ENCODE measurements around the gene GAMT.

Gene GAMT

GRCh38 chr19:1357531-1358109 lies 43.7 kb downstream of the GAMT start:
- CTCF ChIA-PET, result interaction anchor here (1.6 kb wide), 1 partner anchor 78 kb away, joined by 4 read pairs; no protein-coding TSS in a partner anchor

GRCh38 chr19:1356508-1356865 lies 44.9 kb downstream of the GAMT start:
- WGBS (ENCODE audit: insufficient coverage), result 63% methylated on average over 1 of the region's 3 CpGs
- H3K4me3 ChIP-seq (ENCODE audit: control insufficient read depth in 1 of 7, extremely low read depth in 1 of 7, insufficient read depth in 4 of 7, low read depth in 2 of 7, low read length in 6 of 7), result peak overlapping the region in 1 of 7 experiments; percentile 92
- peaks cover 0 to 37% (median 30%) of the 10 kb centered on the region in 4 experiments for H3K36me3 ChIP-seq (ENCODE audit: control insufficient read depth in 4 of 4, insufficient read depth in 4 of 4, low read length in 3 of 4)
- no peaks in the 10 kb centered on the region for H3K9me3 ChIP-seq (ENCODE audit: control extremely low read depth in 1 of 5, control insufficient read depth in 4 of 5, insufficient read depth in 2 of 5, low read depth in 1 of 5, low read length in 4 of 5)
- ChIA-PET POLR2A (no interaction called here), CTCF (interaction anchor here (1.0 to 1.6 kb wide), 2 partner anchors 41 to 77 kb away, joined by 3 to 4 read pairs; no protein-coding TSS in a partner anchor)
- DNase-seq, result no peak
- no peak overlapping the region for H3K27ac ChIP-seq (ENCODE audit: insufficient read depth in 1 of 2, low read depth in 1 of 2, low read length in 2 of 2, poor library complexity in 1 of 2, severe bottlenecking in 2 of 2)
- H3K27me3 ChIP-seq (replicated peaks in 2 of 5; ENCODE audit: control insufficient read depth in 4 of 5, insufficient read depth in 5 of 5, low read length in 4 of 5), result no peaks in the 10 kb centered on the region
- H3K4me1 ChIP-seq (ENCODE audit: control extremely low read depth in 1 of 4, control insufficient read depth in 4 of 4, insufficient read depth in 4 of 4, low read length in 3 of 4), result peaks cover 0 to 27% (median 22%) of the 10 kb centered on the region in 4 experiments

More at GRCh38 chr19:1357531-1358109, 43.7 kb downstream of the GAMT start:
- Histone ChIP-seq H3K4me3 (ENCODE audit: control insufficient read depth in 1 of 7, extremely low read depth in 1 of 7, insufficient read depth in 4 of 7, low read depth in 2 of 7, low read length in 6 of 7) (no peak overlapping the region), H3K27ac (ENCODE audit: insufficient read depth in 1 of 2, low read depth in 1 of 2, low read length in 2 of 2, poor library complexity in 1 of 2, severe bottlenecking in 2 of 2) (no peak overlapping the region), H3K4me1 (ENCODE audit: control extremely low read depth in 1 of 4, control insufficient read depth in 4 of 4, insufficient read depth in 4 of 4, low read length in 3 of 4) (peaks cover 0 to 35% (median 30%) of the 10 kb centered on the region in 4 experiments), H3K36me3 (ENCODE audit: control insufficient read depth in 4 of 4, insufficient read depth in 4 of 4, low read length in 3 of 4) (peaks cover 0 to 45% (median 37%) of the 10 kb centered on the region in 4 experiments), H3K9me3 (ENCODE audit: control extremely low read depth in 1 of 5, control insufficient read depth in 4 of 5, insufficient read depth in 2 of 5, low read depth in 1 of 5, low read length in 4 of 5) (no peaks in the 10 kb centered on the region), H3K27me3 (replicated peaks in 2 of 5; ENCODE audit: control insufficient read depth in 4 of 5, insufficient read depth in 5 of 5, low read length in 4 of 5) (no peaks in the 10 kb centered on the region)
- no peak for DNase-seq
- POLR2A ChIA-PET, result no interaction called here
- WGBS (ENCODE audit: insufficient coverage), result 99% methylated on average over 21 of the region's 24 CpGs

- peak in 2 of 3 donors; percentile 42 to 49 for DNase-seq
- Histone ChIP-seq H3K36me3 (ENCODE audit: control insufficient read depth in 4 of 4, insufficient read depth in 4 of 4, low read length in 3 of 4) (peaks cover 0 to 36% (median 30%) of the 10 kb centered on the region in 4 experiments), H3K4me3 (ENCODE audit: control insufficient read depth in 1 of 7, extremely low read depth in 1 of 7, insufficient read depth in 4 of 7, low read depth in 2 of 7, low read length in 6 of 7) (peak overlapping the region; percentile 62 to 92 (median 77)), H3K27ac (ENCODE audit: insufficient read depth in 1 of 2, low read depth in 1 of 2, low read length in 2 of 2, poor library complexity in 1 of 2, severe bottlenecking in 2 of 2) (peak overlapping the region in 1 of 2 experiments; percentile 34), H3K27me3 (replicated peaks in 2 of 5; ENCODE audit: control insufficient read depth in 4 of 5, insufficient read depth in 5 of 5, low read length in 4 of 5) (no peaks in the 10 kb centered on the region), H3K4me1 (ENCODE audit: control extremely low read depth in 1 of 4, control insufficient read depth in 4 of 4, insufficient read depth in 4 of 4, low read length in 3 of 4) (peaks cover 0 to 23% (median 19%) of the 10 kb centered on the region in 4 experiments), H3K9me3 (ENCODE audit: control extremely low read depth in 1 of 5, control insufficient read depth in 4 of 5, insufficient read depth in 2 of 5, low read depth in 1 of 5, low read length in 4 of 5) (no peaks in the 10 kb centered on the region)
- ChIA-PET POLR2A (interaction anchor here (0.6 kb wide), 1 partner anchor 21 kb away, joined by 3 read pairs; no protein-coding TSS in a partner anchor), CTCF (interaction anchor here (1.0 to 1.6 kb wide), 2 partner anchors 40 to 76 kb away, joined by 3 to 4 read pairs; no protein-coding TSS in a partner anchor)
- WGBS (ENCODE audit: insufficient coverage), result 49% methylated on average over 26 of the region's 32 CpGs
These were observed 45.5 kb downstream of the GAMT start for GRCh38 chr19:1355568-1356507.

GRCh38 chr19:1354970-1355567 lies 46.3 kb downstream of the GAMT start:
- Histone ChIP-seq H3K27ac (ENCODE audit: insufficient read depth in 1 of 2, low read depth in 1 of 2, low read length in 2 of 2, poor library complexity in 1 of 2, severe bottlenecking in 2 of 2) (peak overlapping the region in 1 of 2 experiments; percentile 34), H3K36me3 (ENCODE audit: control insufficient read depth in 4 of 4, insufficient read depth in 4 of 4, low read length in 3 of 4) (peaks cover 0 to 30% (median 24%) of the 10 kb centered on the region in 4 experiments), H3K4me3 (ENCODE audit: control insufficient read depth in 1 of 7, extremely low read depth in 1 of 7, insufficient read depth in 4 of 7, low read depth in 2 of 7, low read length in 6 of 7) (peak overlapping the region; percentile 62 to 92 (median 77)), H3K27me3 (replicated peaks in 2 of 5; ENCODE audit: control insufficient read depth in 4 of 5, insufficient read depth in 5 of 5, low read length in 4 of 5) (no peaks in the 10 kb centered on the region), H3K9me3 (ENCODE audit: control extremely low read depth in 1 of 5, control insufficient read depth in 4 of 5, insufficient read depth in 2 of 5, low read depth in 1 of 5, low read length in 4 of 5) (no peaks in the 10 kb centered on the region), H3K4me1 (ENCODE audit: control extremely low read depth in 1 of 4, control insufficient read depth in 4 of 4, insufficient read depth in 4 of 4, low read length in 3 of 4) (peaks cover 0 to 19% (median 17%) of the 10 kb centered on the region in 4 experiments)
- ChIA-PET CTCF (interaction anchor here (1.0 to 1.6 kb wide), 3 partner anchors 39 to 75 kb away, joined by 4 read pairs; no protein-coding TSS in a partner anchor), POLR2A (interaction anchor here (1.3 kb wide), 1 partner anchor 11 kb away, joined by 3 read pairs; no protein-coding TSS in a partner anchor)
- WGBS (ENCODE audit: insufficient coverage), result under 1% methylated on average over 49 of the region's 61 CpGs
- no peak for DNase-seq

GRCh38 chr19:1353144-1353543 lies 48.2 kb downstream of the GAMT start:
- DNase-seq, result no peak
- CTCF ChIA-PET, result interaction anchor here (0.9 kb wide), 1 partner anchor 38 kb away, joined by 3 read pairs; no protein-coding TSS in a partner anchor
- POLR2A ChIA-PET, result no interaction called here
- Histone ChIP-seq H3K4me1 (ENCODE audit: control extremely low read depth in 1 of 4, control insufficient read depth in 4 of 4, insufficient read depth in 4 of 4, low read length in 3 of 4) (peaks cover 0 to 19% (median 17%) of the 10 kb centered on the region in 4 experiments), H3K27ac (ENCODE audit: insufficient read depth in 1 of 2, low read depth in 1 of 2, low read length in 2 of 2, poor library complexity in 1 of 2, severe bottlenecking in 2 of 2) (no peak overlapping the region), H3K4me3 (ENCODE audit: control insufficient read depth in 1 of 7, extremely low read depth in 1 of 7, insufficient read depth in 4 of 7, low read depth in 2 of 7, low read length in 6 of 7) (no peak overlapping the region), H3K9me3 (ENCODE audit: control extremely low read depth in 1 of 5, control insufficient read depth in 4 of 5, insufficient read depth in 2 of 5, low read depth in 1 of 5, low read length in 4 of 5) (no peaks in the 10 kb centered on the region), H3K36me3 (ENCODE audit: control insufficient read depth in 4 of 4, insufficient read depth in 4 of 4, low read length in 3 of 4) (peaks cover 0 to 12% (median 8%) of the 10 kb centered on the region in 4 experiments), H3K27me3 (replicated peaks in 2 of 5; ENCODE audit: control insufficient read depth in 4 of 5, insufficient read depth in 5 of 5, low read length in 4 of 5) (no peaks in the 10 kb centered on the region)
- WGBS (ENCODE audit: insufficient coverage), result 94% methylated on average over 5 of the region's 9 CpGs

- CTCF ChIA-PET, result no interaction called here
- Histone ChIP-seq H3K4me3 (ENCODE audit: control insufficient read depth in 1 of 7, extremely low read depth in 1 of 7, insufficient read depth in 4 of 7, low read depth in 2 of 7, low read length in 6 of 7) (no peak overlapping the region), H3K27ac (ENCODE audit: insufficient read depth in 1 of 2, low read depth in 1 of 2, low read length in 2 of 2, poor library complexity in 1 of 2, severe bottlenecking in 2 of 2) (no peak overlapping the region), H3K36me3 (ENCODE audit: control insufficient read depth in 4 of 4, insufficient read depth in 4 of 4, low read length in 3 of 4) (peaks cover 0 to 2% (median 0%) of the 10 kb centered on the region in 4 experiments), H3K9me3 (ENCODE audit: control extremely low read depth in 1 of 5, control insufficient read depth in 4 of 5, insufficient read depth in 2 of 5, low read depth in 1 of 5, low read length in 4 of 5) (no peaks in the 10 kb centered on the region), H3K27me3 (replicated peaks in 2 of 5; ENCODE audit: control insufficient read depth in 4 of 5, insufficient read depth in 5 of 5, low read length in 4 of 5) (no peaks in the 10 kb centered on the region), H3K4me1 (ENCODE audit: control extremely low read depth in 1 of 4, control insufficient read depth in 4 of 4, insufficient read depth in 4 of 4, low read length in 3 of 4) (peaks cover 0 to 19% (median 17%) of the 10 kb centered on the region in 4 experiments)
- DNase-seq, result no peak
- 96% methylated on average over 21 of the region's 21 CpGs for WGBS (ENCODE audit: insufficient coverage)
- POLR2A ChIA-PET, result no interaction called here
These were observed 49.9 kb downstream of the GAMT start for GRCh38 chr19:1351381-1351851.

All from common myeloid progenitor, CD34-positive (primary cell).